ENCODE measurements around the gene NOP16.

NOP16 gene

GRCh38 chr5:176425138-176425537, 36.7 kb upstream of the NOP16 start:
- TF ChIP-seq ZFX (IDR thresholded peaks at IDR 0.05): no peak
- no peak for TF ChIP-seq CTCF (conservative IDR thresholded peaks at IDR 0.05)
- no peak overlapping the region for H3K27ac ChIP-seq

GRCh38 chr5:176424181-176424580, 35.8 kb upstream of the NOP16 start:
- H3K27ac ChIP-seq: no peak overlapping the region
- TF ChIP-seq ZFX (IDR thresholded peaks at IDR 0.05) (no peak), CTCF (conservative IDR thresholded peaks at IDR 0.05) (no peak)

- TF ChIP-seq CTCF (conservative IDR thresholded peaks at IDR 0.05): no peak
- no peak for TF ChIP-seq ZFX (IDR thresholded peaks at IDR 0.05)
Measured at GRCh38 chr5:176420972-176421544, 32.7 kb upstream of the NOP16 start.

GRCh38 chr5:176420086-176420485, 31.7 kb upstream of the NOP16 start:
- H3K27ac ChIP-seq: no peak overlapping the region
- TF ChIP-seq CTCF (conservative IDR thresholded peaks at IDR 0.05) (no peak), ZFX (IDR thresholded peaks at IDR 0.05) (no peak)

More at GRCh38 chr5:176420972-176421544, 32.7 kb upstream of the NOP16 start:
- no peak overlapping the region for H3K27ac ChIP-seq

GRCh38 chr5:176418251-176418650, 29.9 kb upstream of the NOP16 start:
- H3K27ac ChIP-seq: no peak overlapping the region
- TF ChIP-seq ZFX (IDR thresholded peaks at IDR 0.05) (no peak), CTCF (conservative IDR thresholded peaks at IDR 0.05) (no peak)

- TF ChIP-seq CTCF (conservative IDR thresholded peaks at IDR 0.05): no peak
- no peak for TF ChIP-seq ZFX (IDR thresholded peaks at IDR 0.05)
- H3K27ac ChIP-seq: peak overlapping the region; percentile 88
Measured at GRCh38 chr5:176416965-176417364, 28.6 kb upstream of the NOP16 start.

GRCh38 chr5:176415952-176416924, 27.8 kb upstream of the NOP16 start, which contains the start of gene CLTB:
Gene CLTB, minus strand, starts transcription at chr5:176416539. Its CDS starts 176 bp downstream, at chr5:176416363.
- H3K27ac ChIP-seq: peak within 1 kb of the TSS; percentile 88
- TF ChIP-seq CTCF (conservative IDR thresholded peaks at IDR 0.05) (peak; percentile 99), ZFX (IDR thresholded peaks at IDR 0.05) (peak; percentile 79)
